ENCODE data around the gene NPFFR1.
"Not testable (repeated sequence)": the region's sequence is repeated elsewhere in the genome, so short reads cannot be mapped to it uniquely, and the experiment has no call there.

Gene NPFFR1

DNA sequence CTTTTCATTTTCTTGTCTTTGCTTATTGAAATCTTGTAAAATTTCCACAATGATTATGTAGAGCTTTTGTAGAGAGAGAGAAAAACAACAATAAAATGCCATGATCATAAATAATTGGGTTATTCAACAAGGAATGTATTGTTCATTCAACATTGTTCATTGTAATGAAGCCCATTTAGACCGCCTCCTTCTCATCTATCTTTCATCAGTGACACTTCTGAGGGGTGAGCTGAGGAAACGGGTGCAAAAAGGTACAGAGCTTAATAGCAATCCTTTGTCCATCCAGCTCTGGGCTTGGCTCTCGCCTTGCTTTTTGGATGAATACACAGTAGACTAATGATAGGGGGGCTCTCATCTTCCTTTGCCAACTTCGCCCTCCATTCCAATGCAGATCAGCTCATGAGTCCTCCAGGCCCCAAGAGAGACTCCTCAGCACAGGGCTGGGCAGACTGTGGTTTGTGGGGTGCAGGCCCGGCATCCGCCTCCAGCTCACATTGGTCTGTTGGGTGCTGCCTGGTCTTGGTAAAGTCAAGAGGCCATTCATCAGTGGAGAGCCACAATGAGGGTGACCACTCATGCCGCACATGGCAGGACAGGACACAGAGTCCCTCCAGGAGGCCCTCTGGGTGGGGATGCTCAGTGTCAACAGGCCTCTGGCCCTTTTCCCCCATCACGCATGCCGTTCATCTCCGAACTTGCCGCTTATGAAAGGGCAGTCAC is 32.7 kb downstream of the NPFFR1 start:
- no peak for TF ChIP-seq CTCF (conservative IDR thresholded peaks at IDR 0.05; ENCODE audit: low read depth, low read length)
- no peak for DNase-seq (ENCODE audit: low read depth)
- H3K4me3 ChIP-seq (ENCODE audit: low read length), result no peak overlapping the region

GRCh38 chr10:70247360-70247759 is 36.4 kb downstream of the NPFFR1 start:
- TF ChIP-seq CTCF (conservative IDR thresholded peaks at IDR 0.05; ENCODE audit: low read depth, low read length), result no peak

DNA sequence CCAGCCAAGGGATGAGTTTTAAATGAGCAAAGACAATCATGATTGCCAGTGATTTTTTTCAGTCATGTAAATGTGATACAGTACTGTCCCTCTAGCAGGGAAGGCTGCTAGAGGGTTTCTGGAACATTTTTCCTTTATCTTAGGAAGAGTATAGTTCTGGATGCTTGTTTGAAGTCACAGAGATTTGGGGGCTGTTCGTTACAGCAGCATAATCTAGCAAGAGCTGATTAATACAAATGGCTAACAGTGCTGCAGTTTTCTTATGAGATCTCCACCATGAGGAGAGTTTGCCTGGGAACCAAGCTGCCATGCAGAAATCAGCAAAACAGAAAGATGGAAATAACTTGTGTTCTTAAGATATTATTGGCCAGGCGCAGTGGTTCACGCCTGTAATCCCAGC is 42.7 kb downstream of the NPFFR1 start:
- H3K4me3 ChIP-seq (ENCODE audit: low read length), result no peak overlapping the region
- no peak for DNase-seq (ENCODE audit: low read depth)
- no peak for TF ChIP-seq CTCF (conservative IDR thresholded peaks at IDR 0.05; ENCODE audit: low read depth, low read length)

More at GRCh38 chr10:70247360-70247759, 36.4 kb downstream of the NPFFR1 start:
- DNase-seq (ENCODE audit: low read depth), result no peak
- H3K4me3 ChIP-seq (ENCODE audit: low read length), result no peak overlapping the region

GRCh38 chr10:70239986-70240385 is 43.8 kb downstream of the NPFFR1 start:
- H3K4me3 ChIP-seq (ENCODE audit: low read length); DNase-seq (ENCODE audit: low read depth): not testable (repeated sequence)

DNA sequence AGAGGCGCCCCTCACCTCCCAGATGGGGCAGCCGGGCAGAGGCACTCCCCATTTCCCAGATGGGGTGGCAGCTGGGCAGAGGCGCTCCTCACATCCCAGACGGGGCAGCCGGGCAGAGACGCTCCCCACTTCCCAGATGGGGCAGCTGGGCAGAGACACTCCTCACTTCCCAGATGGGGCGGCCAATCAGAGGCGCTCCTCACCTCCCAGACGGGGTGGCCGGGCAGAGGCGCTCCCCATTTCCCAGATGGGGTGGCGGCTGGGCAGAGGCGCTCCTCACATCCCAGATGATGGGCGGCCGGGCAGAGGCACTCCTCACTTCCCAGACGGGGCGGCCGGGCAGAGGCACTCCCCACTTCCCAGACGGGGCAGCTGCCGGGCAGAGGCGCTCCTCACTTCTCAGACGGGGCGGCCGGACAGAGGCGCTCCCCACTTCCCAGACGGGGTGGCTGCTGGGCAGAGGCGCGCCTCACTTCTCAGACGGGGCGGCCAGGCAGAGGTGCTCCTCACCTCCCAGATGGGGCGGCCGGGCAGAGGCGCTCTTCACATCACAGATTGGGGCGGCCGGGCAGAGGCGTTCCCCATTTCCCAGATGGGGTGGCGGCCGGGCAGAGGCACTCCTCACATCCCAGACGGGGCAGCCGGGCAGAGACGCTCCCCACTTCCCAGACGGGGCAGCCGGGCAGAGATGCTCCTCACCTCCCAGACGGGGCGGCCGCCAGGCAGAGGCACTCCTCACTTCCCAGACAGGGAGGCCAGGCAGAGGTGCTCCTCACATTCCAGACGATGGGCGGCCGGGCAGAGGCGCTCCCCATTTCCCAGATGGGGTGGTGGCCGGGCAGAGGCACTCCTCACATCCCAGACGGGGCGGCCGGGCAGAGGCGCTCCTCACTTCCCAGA is 44.5 kb downstream of the NPFFR1 start:
- not testable (repeated sequence) for H3K4me3 ChIP-seq (ENCODE audit: low read length); DNase-seq (ENCODE audit: low read depth)

GRCh38 chr10:70237958-70238536 is 45.8 kb downstream of the NPFFR1 start:
- H3K4me3 ChIP-seq (ENCODE audit: low read length); DNase-seq (ENCODE audit: low read depth): not testable (repeated sequence)

- no peak for DNase-seq (ENCODE audit: low read depth)
- H3K4me3 ChIP-seq (ENCODE audit: low read length), result no peak overlapping the region
These were observed 48.9 kb downstream of the NPFFR1 start for GRCh38 chr10:70234668-70235447.

More at GRCh38 chr10:70234668-70235447, 48.9 kb downstream of the NPFFR1 start:
- no peak for TF ChIP-seq CTCF (conservative IDR thresholded peaks at IDR 0.05; ENCODE audit: low read depth, low read length)
